CD4-positive, alpha-beta T cell treated with Interleukin-12 subunit alpha and Interleukin-12 subunit beta, for 1 hour (primary cell): Measurements from ENCODE around the gene PGP.

Experiments
- DNase-seq: peaks from one replicate; pipeline ENCODE4 v3.0.0-alpha.2; 2020

PGP gene

GRCh38 chr16:2179576-2179975 is 35.1 kb downstream of the PGP start:
- DNase-seq: no peak

- DNase-seq: no peak
These were observed 35.5 kb downstream of the PGP start for GRCh38 chr16:2179107-2179501.

GRCh38 chr16:2178321-2179106 is 36.1 kb downstream of the PGP start:
- DNase-seq: peak; percentile 52

GRCh38 chr16:2177561-2177960 is 37.1 kb downstream of the PGP start:
- no peak for DNase-seq

- DNase-seq: no peak
These were observed 37.5 kb downstream of the PGP start for GRCh38 chr16:2177101-2177500.

GRCh38 chr16:2176047-2176446 is 38.6 kb downstream of the PGP start:
- no peak for DNase-seq

GRCh38 chr16:2175454-2175853 is 39.2 kb downstream of the PGP start:
- no peak for DNase-seq

GRCh38 chr16:2174396-2175131 is 40.1 kb downstream of the PGP start:
- no peak for DNase-seq

GRCh38 chr16:2173916-2174315 is 40.7 kb downstream of the PGP start:
- no peak for DNase-seq

GRCh38 chr16:2173366-2173765 is 41.3 kb downstream of the PGP start:
- no peak for DNase-seq

GRCh38 chr16:2172688-2173335 is 41.8 kb downstream of the PGP start:
- DNase-seq: no peak

GRCh38 chr16:2171601-2172178 is 43.0 kb downstream of the PGP start:
- no peak for DNase-seq

- DNase-seq: no peak
These were observed 43.8 kb downstream of the PGP start for GRCh38 chr16:2170587-2171435.

- no peak for DNase-seq
These were observed 44.6 kb downstream of the PGP start for GRCh38 chr16:2170080-2170479.

GRCh38 chr16:2167068-2167638 is 47.5 kb downstream of the PGP start:
- no peak for DNase-seq

GRCh38 chr16:2166263-2167067 is 48.2 kb downstream of the PGP start:
- no peak for DNase-seq

- no peak for DNase-seq
These were observed 48.8 kb downstream of the PGP start for GRCh38 chr16:2165861-2166260.

GRCh38 chr16:2163211-2163881 is 51.3 kb downstream of the PGP start:
- DNase-seq: peak; percentile 34

GRCh38 chr16:2162676-2163118 is 51.9 kb downstream of the PGP start:
- no peak for DNase-seq

GRCh38 chr16:2161911-2162310 is 52.7 kb downstream of the PGP start:
- no peak for DNase-seq
